B cell (primary cell): ENCODE data around the gene ANKDD1B. TPM values are rescaled to one million over a fixed set of nuclear protein-coding genes. Genes with fewer than 3 reads are reported as not detected.

Experiments
- ATAC-seq: fragments of 200-7000 bp; cut with Tn5 transposase; one replicate; pipeline ENCODE4 v1.10.0; 2021; ENCODE audit warnings: low read depth, mild to moderate bottlenecking, moderate number of reproducible peaks, moderate library complexity
- CTCF ChIA-PET: fragments of 350-600 bp; sonication (Branson Sonifier 250); formaldehyde crosslinking; loops from one replicate; lab custom pipeline; 2021; ENCODE audit warnings: antibody characterized with exemption, inconsistent platforms; lab: Charles Lee
- POLR2A ChIA-PET: fragments of 350-600 bp; sonication (Branson Sonifier 250); formaldehyde crosslinking; loops from one replicate; lab custom pipeline; 2021; ENCODE audit warnings: antibody characterized with exemption; lab: Charles Lee
- DNase-seq: peaks from one replicate; pipeline ENCODE4 v3.0.0; 2013
- H2AFZ ChIP-seq: 2 replicates; pipeline ENCODE4 v1.6.1; 2012; ENCODE audit warnings: mild to moderate bottlenecking, low read depth, low read length; ENCODE audit not compliant: insufficient read depth, poor library complexity, severe bottlenecking
- H3K27ac ChIP-seq, 2 donors: 1 replicate in 1 of 2; 2 replicates in 1 of 2; pipeline ENCODE4 v1.5.1; 2012 to 2013; ENCODE audit warnings: low read length in 2 of 2, mild to moderate bottlenecking in 2 of 2, moderate library complexity in 1 of 2
- H3K27me3 ChIP-seq, 4 experiments: fragments of 200-600 bp in 1 of 4; sonication (generic) in 1 of 4; replicated peaks in 1 of 4; 1 replicate in 2 of 4; 2 replicates in 2 of 4; pipeline versions ENCODE4 v1.6.1 to v1.7.0; 2013 to 2016; ENCODE audit warnings: low read length in 3 of 4, mild to moderate bottlenecking in 2 of 4, mixed read lengths in 1 of 4, moderate library complexity in 1 of 4; ENCODE audit not compliant: insufficient read depth in 4 of 4, control insufficient read depth in 3 of 4; ENCODE audit errors: control extremely low read depth in 1 of 4
- H3K36me3 ChIP-seq, 2 experiments: replicated peaks in 1 of 2; 1 replicate in 1 of 2; 2 replicates in 1 of 2; pipeline versions ENCODE4 v1.6.1 to v1.7.1; 2013; ENCODE audit warnings: low read length in 1 of 2; ENCODE audit not compliant: insufficient read depth in 2 of 2, control insufficient read depth in 1 of 2; ENCODE audit errors: control extremely low read depth in 1 of 2, extremely low read depth in 1 of 2
- H3K4me1 ChIP-seq, 2 donors: fragments of 200-600 bp in 1 of 2; sonication (generic) in 1 of 2; 1 replicate in 1 of 2; 2 replicates in 1 of 2; pipeline versions ENCODE4 v1.5.1 to v1.6.1; 2013 to 2017; ENCODE audit warnings: low read length in 2 of 2; ENCODE audit not compliant: control insufficient read depth in 2 of 2, insufficient read depth in 2 of 2
- H3K4me2 ChIP-seq: replicated peaks from 2 replicates; pipeline ENCODE3; 2012; ENCODE audit warnings: mild to moderate bottlenecking, low read depth, low read length; ENCODE audit not compliant: poor library complexity, severe bottlenecking
- H3K4me3 ChIP-seq, 5 experiments: fragments of 200-600 bp in 1 of 5; sonication (generic) in 1 of 5; 1 replicate in 3 of 5; 2 replicates in 2 of 5; pipeline versions ENCODE4 v1.5.1 to v1.7.0; 2011 to 2016; ENCODE audit warnings: low read length in 4 of 5, mild to moderate bottlenecking in 4 of 5, low read depth in 2 of 5, control low read depth in 1 of 5, moderate library complexity in 1 of 5; ENCODE audit not compliant: insufficient read depth in 1 of 5; ENCODE audit errors: control extremely low read depth in 1 of 5, extremely low read depth in 1 of 5
- H3K79me2 ChIP-seq: fragments of 200-600 bp; sonication (generic); one replicate; pipeline ENCODE4 v1.6.0; 2016; ENCODE audit warnings: low read length; ENCODE audit not compliant: control insufficient read depth, insufficient read depth
- H3K9ac ChIP-seq: fragments of 200-600 bp; sonication (generic); 2 replicates; pipeline ENCODE4 v1.6.1; 2017; ENCODE audit warnings: mild to moderate bottlenecking, low read length, moderate library complexity
- H3K9me3 ChIP-seq, 3 donors: one replicate each; pipeline versions ENCODE4 v1.6.1 to v1.7.1; 2013; ENCODE audit warnings: low read length in 2 of 3; ENCODE audit not compliant: control insufficient read depth in 2 of 3, insufficient read depth in 1 of 3; ENCODE audit errors: control extremely low read depth in 1 of 3
- H4K20me1 ChIP-seq: 2 replicates; pipeline ENCODE4 v1.6.0; 2012; ENCODE audit warnings: mild to moderate bottlenecking, low read length; ENCODE audit not compliant: insufficient read depth, control insufficient read depth, poor library complexity, severe bottlenecking
- H3K27ac Mint-ChIP-seq: one replicate; pipeline ENCODE4 v1.8.0; 2021; ENCODE audit warnings: mixed read lengths
- H3K27me3 Mint-ChIP-seq: one replicate; pipeline ENCODE4 v1.8.0; 2021; ENCODE audit warnings: mixed read lengths
- H3K4me1 Mint-ChIP-seq: one replicate; pipeline ENCODE4 v1.8.0; 2021; ENCODE audit warnings: mixed read lengths
- H3K4me3 Mint-ChIP-seq: one replicate; pipeline ENCODE4 v1.8.0; 2021; ENCODE audit warnings: mixed read lengths
- H3K9me3 Mint-ChIP-seq: one replicate; pipeline ENCODE4 v1.8.0; 2022; ENCODE audit warnings: mixed read lengths; ENCODE audit not compliant: insufficient read depth
- CTCF ChIP-seq: fragments of 200-600 bp; IDR thresholded peaks from one replicate; pipeline ENCODE4 v1.8.0; 2022; ENCODE audit warnings: antibody characterized with exemption, mild to moderate bottlenecking
- EZH2 ChIP-seq: IDR thresholded peaks from 2 replicates; pipeline ENCODE4 v1.6.1; 2012; ENCODE audit warnings: borderline replicate concordance, low read depth, mild to moderate bottlenecking, moderate library complexity, low read length; ENCODE audit not compliant: insufficient read depth, poor library complexity, severe bottlenecking
- WGBS: methylation state at CpG from one replicate; pipeline ENCODE4 v1.1.5; 2013; ENCODE audit warnings: missing lambda C conversion rate; ENCODE audit not compliant: insufficient coverage; 5-methylcytosine and 5-hydroxymethylcytosine counted together
- intact Hi-C: fragments of 100-400 bp; cut with micrococcal nuclease; formaldehyde crosslinking; loops from one replicate; pipeline ENCODE4 v1.10.0; 2022
- polyA plus RNA-seq: library from polyadenylated mRNA; depleted of rRNA; stranded (reverse); fragments of >200 nt; gene quantifications from 2 replicates; pipeline ENCODE4 v1.2.3, GENCODE V29; 2012
- total RNA-seq, 2 donors: library from RNA; stranded (reverse); fragments of 120-200 nt in 1 of 2; gene quantifications; 1 replicate in 1 of 2; 2 replicates in 1 of 2; pipeline versions ENCODE4 v1.2.3 to v1.2.4, GENCODE V29; 2013 to 2022

The ANKDD1B gene
- total and polyA plus RNA-seq, 2 donors (not counting 1 experiment from before 2014, with no cell fraction given): 0.30 to 1.1 TPM

GRCh38 chr5:75600535-75600934 is 10.7 kb upstream of the ANKDD1B start:
- POLR2A ChIA-PET: no interaction called here
- Histone ChIP-seq H4K20me1 (no peaks in the 10 kb centered on the region), H2AFZ (no peak overlapping the region), H3K36me3 (peaks cover 8 to 18% of the 10 kb centered on the region in 2 experiments), H3K27me3 (no peaks in the 10 kb centered on the region), H3K79me2 (no peaks in the 10 kb centered on the region), H3K27ac (no peak overlapping the region), H3K4me2 (no peak overlapping the region), H3K4me3 (no peak overlapping the region), H3K9me3 (no peaks in the 10 kb centered on the region), H3K9ac (no peak overlapping the region), H3K4me1 (no peaks in the 10 kb centered on the region)
- no peak overlapping the region for H3K4me3 Mint-ChIP-seq
- H3K4me1 Mint-ChIP-seq: no peaks in the 10 kb centered on the region
- H3K27ac Mint-ChIP-seq: no peak overlapping the region
- intact Hi-C loops: no loop called here
- CTCF ChIA-PET: no interaction called here
- no peak for ATAC-seq
- no peaks in the 10 kb centered on the region for H3K9me3 Mint-ChIP-seq
- H3K27me3 Mint-ChIP-seq: no peaks in the 10 kb centered on the region
- DNase-seq: no peak
- TF ChIP-seq EZH2: no peak
- TF ChIP-seq CTCF: no peak

GRCh38 chr5:75601567-75601966 is 9.7 kb upstream of the ANKDD1B start:
- DNase-seq (no peak), ATAC-seq (no peak)
- Histone ChIP-seq H3K36me3 (peaks cover 7 to 12% of the 10 kb centered on the region in 2 experiments), H3K4me3 (no peak overlapping the region), H3K27me3 (no peaks in the 10 kb centered on the region), H3K4me2 (no peak overlapping the region), H2AFZ (no peak overlapping the region), H3K79me2 (no peaks in the 10 kb centered on the region), H3K4me1 (no peaks in the 10 kb centered on the region), H3K27ac (no peak overlapping the region), H3K9me3 (no peaks in the 10 kb centered on the region), H4K20me1 (no peaks in the 10 kb centered on the region), H3K9ac (no peak overlapping the region)
- ChIA-PET CTCF (no interaction called here), POLR2A (no interaction called here)
- H3K4me3 Mint-ChIP-seq: no peak overlapping the region
- intact Hi-C loops: no loop called here
- no peak for TF ChIP-seq CTCF
- TF ChIP-seq EZH2: no peak
- H3K27me3 Mint-ChIP-seq: no peaks in the 10 kb centered on the region
- 100% methylated on average over 1 of the region's 1 CpG for WGBS
- peaks cover under 1% of the 10 kb centered on the region for H3K4me1 Mint-ChIP-seq
- H3K27ac Mint-ChIP-seq: no peak overlapping the region
- no peaks in the 10 kb centered on the region for H3K9me3 Mint-ChIP-seq
